Measurements from ENCODE around the gene B3GLCT. TPM values are rescaled to one million over a fixed set of nuclear protein-coding genes. Genes with fewer than 3 reads are reported as not detected.

Gene B3GLCT
- polyA plus RNA-seq, 1 of the 3 experiments (the other 2 are of a cell fraction), result 2.4 TPM

DNA sequence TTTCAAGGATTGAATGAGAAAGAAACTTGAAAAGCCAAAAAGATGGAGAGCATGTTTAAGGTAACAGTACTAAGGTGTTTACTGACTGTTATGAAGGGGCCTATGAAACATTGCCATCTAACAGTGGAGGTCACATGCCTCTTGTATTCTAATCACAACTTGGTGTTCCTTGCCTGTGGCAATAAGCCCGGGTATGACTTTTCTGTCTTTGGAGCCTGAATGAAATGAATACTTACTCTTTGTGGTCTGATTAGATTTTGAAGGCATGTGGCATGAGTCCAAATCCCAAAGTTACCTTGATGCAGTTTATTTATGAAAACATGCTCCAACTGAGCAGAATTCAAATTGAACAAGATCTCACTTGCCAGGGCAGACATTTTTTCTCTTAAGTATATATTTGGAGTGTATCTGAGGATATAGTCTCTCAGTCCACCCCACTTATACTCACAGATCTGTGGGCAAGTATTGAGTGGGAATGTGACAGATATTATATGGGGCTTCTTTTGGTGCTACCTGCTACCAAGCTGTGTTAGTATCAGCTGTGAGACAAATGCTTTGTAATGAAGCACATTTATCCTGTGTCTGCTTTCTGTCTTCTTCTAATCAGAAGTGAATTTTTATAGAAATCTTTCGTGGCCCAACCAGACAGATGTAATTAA, 67.5 kb downstream of the B3GLCT start:
- Histone ChIP-seq H2AFZ (ENCODE audit: low read depth) (no peak overlapping the region), H3K4me1 (ENCODE audit: control insufficient read depth in 1 of 2, insufficient read depth in 2 of 2, low read depth in 1 of 2, low read length in 1 of 2) (no peaks in the 10 kb centered on the region; a peak in 1 of 4 replicates), H3K4me2 (no peak overlapping the region), H3K9me3 (no peaks in the 10 kb centered on the region), H3K9ac (no peak overlapping the region), H3K9me2 (no peaks in the 10 kb centered on the region), H3K27me3 (ENCODE audit: insufficient read depth) (no peaks in the 10 kb centered on the region), H3K27ac (ENCODE audit: low read depth in 2 of 2, low read length in 1 of 2) (no peak overlapping the region), H3K79me2 (ENCODE audit: insufficient read depth) (no peaks in the 10 kb centered on the region), H3F3A (replicated peaks; ENCODE audit: insufficient read depth) (no peaks in the 10 kb centered on the region), H4K20me1 (ENCODE audit: insufficient read depth) (no peaks in the 10 kb centered on the region), H3K4me3 (ENCODE audit: low read depth in 2 of 2, low read length in 1 of 2) (no peak overlapping the region), H3K36me3 (replicated peaks in 1 of 2; ENCODE audit: control insufficient read depth in 1 of 2, insufficient read depth in 2 of 2, low read length in 1 of 2) (peaks cover 0 to 6% of the 10 kb centered on the region in 2 experiments)
- no peak for DNase-seq
- ChIA-PET CTCF (interaction anchor here (1.2 kb wide), 1 partner anchor 158 kb away, joined by 4 read pairs; no protein-coding TSS in a partner anchor), POLR2A (no interaction called here)
- 54% methylated on average over 2 of the region's 2 CpGs for WGBS (ENCODE audit: low lambda C conversion rate)
- TF ChIP-seq NFIC (IDR thresholded peaks at IDR 0.05; ENCODE audit: borderline replicate concordance) (no peak), TEAD4 (IDR thresholded peaks at IDR 0.05; ENCODE audit: borderline replicate concordance, insufficient read depth) (no peak)

DNA sequence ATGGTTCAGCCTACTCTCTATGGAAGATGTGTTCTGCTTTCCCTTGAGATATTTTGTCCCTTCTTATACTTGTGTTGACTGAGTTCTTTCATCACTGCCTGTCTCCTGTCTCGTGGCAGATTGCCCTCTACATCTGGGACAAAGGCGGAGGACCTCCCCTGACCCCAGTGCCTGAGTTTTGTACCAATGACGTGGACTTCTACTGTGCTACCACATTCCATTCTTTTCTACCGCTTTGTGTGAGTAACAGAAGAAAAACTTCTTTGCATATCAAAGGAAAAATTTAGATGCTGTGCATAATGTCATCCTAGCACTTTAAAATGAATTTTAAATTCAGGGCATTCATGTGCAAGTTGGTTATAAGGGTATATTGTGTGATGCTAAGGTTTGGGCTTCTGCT, 74.6 kb downstream of the B3GLCT start:
- 79% methylated on average over 4 of the region's 4 CpGs for WGBS (ENCODE audit: low lambda C conversion rate)
- H3K4me2 ChIP-seq, result no peak overlapping the region
- H4K20me1 ChIP-seq (ENCODE audit: insufficient read depth), result no peaks in the 10 kb centered on the region
- ChIA-PET CTCF (no interaction called here), POLR2A (no interaction called here)
- no peak overlapping the region for H3K27ac ChIP-seq (ENCODE audit: low read depth in 2 of 2, low read length in 1 of 2)
- H3K27me3 ChIP-seq (ENCODE audit: insufficient read depth), result no peaks in the 10 kb centered on the region
- no peak overlapping the region for H3K9ac ChIP-seq
- no peaks in the 10 kb centered on the region for H3K79me2 ChIP-seq (ENCODE audit: insufficient read depth)
- H3K4me3 ChIP-seq (ENCODE audit: low read depth in 2 of 2, low read length in 1 of 2), result no peak overlapping the region
- H3K9me3 ChIP-seq, result no peaks in the 10 kb centered on the region
- no peak overlapping the region for H2AFZ ChIP-seq (ENCODE audit: low read depth)
- H3F3A ChIP-seq (replicated peaks; ENCODE audit: insufficient read depth), result no peaks in the 10 kb centered on the region
- no peak for DNase-seq
- H3K4me1 ChIP-seq (ENCODE audit: control insufficient read depth in 1 of 2, insufficient read depth in 2 of 2, low read depth in 1 of 2, low read length in 1 of 2), result no peaks in the 10 kb centered on the region
- peaks cover 0 to 14% of the 10 kb centered on the region in 2 experiments for H3K36me3 ChIP-seq (replicated peaks in 1 of 2; ENCODE audit: control insufficient read depth in 1 of 2, insufficient read depth in 2 of 2, low read length in 1 of 2)
- no peaks in the 10 kb centered on the region for H3K9me2 ChIP-seq
- TF ChIP-seq RXRA (IDR thresholded peaks at IDR 0.05; ENCODE audit: borderline replicate concordance, low read depth), result no peak
- no peak for TF ChIP-seq FOSL2 (IDR thresholded peaks at IDR 0.05; ENCODE audit: borderline replicate concordance, low read depth)
- TF ChIP-seq, protein P1, sequence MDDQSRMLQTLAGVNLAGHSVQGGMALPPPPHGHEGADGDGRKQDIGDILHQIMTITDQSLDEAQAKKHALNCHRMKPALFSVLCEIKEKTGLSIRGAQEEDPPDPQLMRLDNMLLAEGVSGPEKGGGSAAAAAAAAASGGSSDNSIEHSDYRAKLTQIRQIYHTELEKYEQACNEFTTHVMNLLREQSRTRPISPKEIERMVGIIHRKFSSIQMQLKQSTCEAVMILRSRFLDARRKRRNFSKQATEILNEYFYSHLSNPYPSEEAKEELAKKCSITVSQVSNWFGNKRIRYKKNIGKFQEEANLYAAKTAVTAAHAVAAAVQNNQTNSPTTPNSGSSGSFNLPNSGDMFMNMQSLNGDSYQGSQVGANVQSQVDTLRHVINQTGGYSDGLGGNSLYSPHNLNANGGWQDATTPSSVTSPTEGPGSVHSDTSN (IDR thresholded peaks at IDR 0.05), result no peak

DNA sequence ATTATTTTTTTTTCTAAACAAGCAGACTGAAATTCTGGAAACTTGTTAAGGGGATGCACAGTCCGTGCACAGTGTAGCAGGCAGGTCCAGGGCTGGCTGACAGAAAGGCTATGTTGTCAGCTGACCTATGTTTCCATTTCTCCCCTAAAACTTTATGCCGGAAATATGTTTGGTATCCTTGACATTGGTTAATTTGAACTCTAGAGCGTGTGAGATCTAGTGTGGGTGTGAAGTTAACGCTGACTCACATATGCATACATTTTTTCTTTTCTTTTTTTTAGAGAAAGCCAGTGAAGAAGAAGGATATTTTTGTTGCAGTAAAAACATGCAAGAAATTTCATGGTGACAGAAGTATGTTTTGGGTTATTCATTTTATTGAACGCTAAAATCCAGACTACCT, 76.6 kb downstream of the B3GLCT start:
- TF ChIP-seq MEF2A (IDR thresholded peaks at IDR 0.05; ENCODE audit: borderline replicate concordance, low read depth) (no peak), MXI1 (IDR thresholded peaks at IDR 0.05; ENCODE audit: low read depth, low read length) (no peak), JUND (IDR thresholded peaks at IDR 0.05) (no peak), SIN3A (IDR thresholded peaks at IDR 0.05; ENCODE audit: borderline replicate concordance, low read depth, low read length) (no peak), POLR2AphosphoS5 (IDR thresholded peaks at IDR 0.05; ENCODE audit: low read depth, low read length) (no peak), FOXJ3 (CRISPR knock-in tag; IDR thresholded peaks at IDR 0.05) (no peak)
- TF ChIP-seq, protein P2, sequence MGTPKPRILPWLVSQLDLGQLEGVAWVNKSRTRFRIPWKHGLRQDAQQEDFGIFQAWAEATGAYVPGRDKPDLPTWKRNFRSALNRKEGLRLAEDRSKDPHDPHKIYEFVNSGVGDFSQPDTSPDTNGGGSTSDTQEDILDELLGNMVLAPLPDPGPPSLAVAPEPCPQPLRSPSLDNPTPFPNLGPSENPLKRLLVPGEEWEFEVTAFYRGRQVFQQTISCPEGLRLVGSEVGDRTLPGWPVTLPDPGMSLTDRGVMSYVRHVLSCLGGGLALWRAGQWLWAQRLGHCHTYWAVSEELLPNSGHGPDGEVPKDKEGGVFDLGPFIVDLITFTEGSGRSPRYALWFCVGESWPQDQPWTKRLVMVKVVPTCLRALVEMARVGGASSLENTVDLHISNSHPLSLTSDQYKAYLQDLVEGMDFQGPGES (IDR thresholded peaks at IDR 0.05; ENCODE audit: low read depth, low read length), result no peak
- TF ChIP-seq, protein P3, sequence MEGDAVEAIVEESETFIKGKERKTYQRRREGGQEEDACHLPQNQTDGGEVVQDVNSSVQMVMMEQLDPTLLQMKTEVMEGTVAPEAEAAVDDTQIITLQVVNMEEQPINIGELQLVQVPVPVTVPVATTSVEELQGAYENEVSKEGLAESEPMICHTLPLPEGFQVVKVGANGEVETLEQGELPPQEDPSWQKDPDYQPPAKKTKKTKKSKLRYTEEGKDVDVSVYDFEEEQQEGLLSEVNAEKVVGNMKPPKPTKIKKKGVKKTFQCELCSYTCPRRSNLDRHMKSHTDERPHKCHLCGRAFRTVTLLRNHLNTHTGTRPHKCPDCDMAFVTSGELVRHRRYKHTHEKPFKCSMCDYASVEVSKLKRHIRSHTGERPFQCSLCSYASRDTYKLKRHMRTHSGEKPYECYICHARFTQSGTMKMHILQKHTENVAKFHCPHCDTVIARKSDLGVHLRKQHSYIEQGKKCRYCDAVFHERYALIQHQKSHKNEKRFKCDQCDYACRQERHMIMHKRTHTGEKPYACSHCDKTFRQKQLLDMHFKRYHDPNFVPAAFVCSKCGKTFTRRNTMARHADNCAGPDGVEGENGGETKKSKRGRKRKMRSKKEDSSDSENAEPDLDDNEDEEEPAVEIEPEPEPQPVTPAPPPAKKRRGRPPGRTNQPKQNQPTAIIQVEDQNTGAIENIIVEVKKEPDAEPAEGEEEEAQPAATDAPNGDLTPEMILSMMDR (IDR thresholded peaks at IDR 0.05), result no peak
- Histone ChIP-seq H3K9ac (no peak overlapping the region), H3F3A (replicated peaks; ENCODE audit: insufficient read depth) (no peaks in the 10 kb centered on the region), H3K9me3 (no peaks in the 10 kb centered on the region), H3K36me3 (replicated peaks in 1 of 2; ENCODE audit: control insufficient read depth in 1 of 2, insufficient read depth in 2 of 2, low read length in 1 of 2) (peaks cover 0 to 11% of the 10 kb centered on the region in 2 experiments), H3K4me1 (ENCODE audit: control insufficient read depth in 1 of 2, insufficient read depth in 2 of 2, low read depth in 1 of 2, low read length in 1 of 2) (no peaks in the 10 kb centered on the region), H3K9me2 (no peaks in the 10 kb centered on the region), H3K4me2 (no peak overlapping the region), H3K27me3 (ENCODE audit: insufficient read depth) (no peaks in the 10 kb centered on the region), H3K4me3 (ENCODE audit: low read depth in 2 of 2, low read length in 1 of 2) (no peak overlapping the region), H4K20me1 (ENCODE audit: insufficient read depth) (no peaks in the 10 kb centered on the region), H3K79me2 (ENCODE audit: insufficient read depth) (no peaks in the 10 kb centered on the region), H2AFZ (ENCODE audit: low read depth) (no peak overlapping the region), H3K27ac (ENCODE audit: low read depth in 2 of 2, low read length in 1 of 2) (no peak overlapping the region)
- POLR2A ChIA-PET, result no interaction called here
- 97% methylated on average over 5 of the region's 5 CpGs for WGBS (ENCODE audit: low lambda C conversion rate)
- no peak for DNase-seq
- CTCF ChIA-PET, result no interaction called here
